HG02870 (cell line): ENCODE data around the gene CLEC4D.
"Not testable (repeated sequence)": the region's sequence is repeated elsewhere in the genome, so short reads cannot be mapped to it uniquely, and the experiment has no call there.

ENCODE experiments used
- ATAC-seq: cut with Tn5 transposase; IDR thresholded peaks from one replicate; pipeline ENCODE4 v1.9.1; 2021; ENCODE audit warnings: mild to moderate bottlenecking, moderate library complexity; ENCODE audit not compliant: unreplicated experiment

Gene CLEC4D

GRCh38 chr12:8513256-8513655 lies at the start of gene CLEC4D:
CLEC4D (plus strand) TSS chr12:8513503; CDS start chr12:8513733, 230 bp downstream.
- no peak for ATAC-seq

DNA sequence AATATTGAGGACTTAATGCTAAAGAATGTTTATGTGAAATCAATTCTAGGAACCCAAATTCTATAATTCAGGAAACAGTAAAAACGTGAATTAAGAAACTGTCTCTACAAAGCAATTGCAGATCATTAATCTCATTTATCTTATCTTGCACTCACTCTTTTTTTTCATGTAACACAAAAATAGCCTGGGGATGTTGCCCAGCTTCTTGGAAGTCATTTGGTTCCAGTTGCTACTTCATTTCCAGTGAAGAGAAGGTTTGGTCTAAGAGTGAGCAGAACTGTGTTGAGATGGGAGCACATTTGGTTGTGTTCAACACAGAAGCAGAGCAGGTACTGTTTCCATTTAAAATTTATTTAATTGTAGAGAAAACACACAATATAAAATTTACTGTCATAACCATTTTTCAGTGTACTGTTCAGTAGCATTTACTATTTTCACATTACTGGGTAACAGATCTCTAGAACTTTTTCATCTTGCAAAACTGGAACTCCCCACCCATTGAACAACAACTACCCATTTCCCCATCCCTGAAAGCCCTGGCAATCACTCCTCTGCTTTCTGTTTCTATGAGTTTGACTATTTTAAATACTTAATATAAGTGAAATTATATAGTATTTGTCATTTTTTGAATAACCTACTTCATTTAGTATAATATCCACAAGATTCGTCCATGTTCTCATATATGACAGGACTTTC lies 47.9 kb upstream of the CLEC4D start:
- no peak for ATAC-seq

- ATAC-seq: no peak
Measured at GRCh38 chr12:8466241-8466640, 47.1 kb upstream of the CLEC4D start.

DNA sequence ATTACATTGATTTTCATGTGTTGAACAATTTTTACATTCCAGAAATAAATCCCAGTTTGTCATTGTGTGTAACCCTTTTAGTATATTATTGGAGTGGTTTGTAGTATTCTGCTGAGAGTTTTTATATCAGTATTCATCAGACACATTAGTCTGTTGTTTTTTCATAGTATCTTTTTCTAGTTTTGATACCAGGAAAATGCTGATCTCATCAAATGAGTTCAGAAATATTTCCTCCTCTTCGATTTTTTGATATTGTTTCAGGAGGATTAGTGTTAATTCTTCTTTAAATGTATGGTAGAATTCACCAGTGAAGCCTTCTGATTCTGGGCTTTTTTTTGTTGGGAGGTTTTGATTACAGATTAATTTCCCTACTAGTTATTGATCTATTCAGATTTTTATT lies 42.2 kb upstream of the CLEC4D start:
- ATAC-seq: no peak

GRCh38 chr12:8475508-8476203 lies 37.6 kb upstream of the CLEC4D start:
- ATAC-seq: no peak

DNA sequence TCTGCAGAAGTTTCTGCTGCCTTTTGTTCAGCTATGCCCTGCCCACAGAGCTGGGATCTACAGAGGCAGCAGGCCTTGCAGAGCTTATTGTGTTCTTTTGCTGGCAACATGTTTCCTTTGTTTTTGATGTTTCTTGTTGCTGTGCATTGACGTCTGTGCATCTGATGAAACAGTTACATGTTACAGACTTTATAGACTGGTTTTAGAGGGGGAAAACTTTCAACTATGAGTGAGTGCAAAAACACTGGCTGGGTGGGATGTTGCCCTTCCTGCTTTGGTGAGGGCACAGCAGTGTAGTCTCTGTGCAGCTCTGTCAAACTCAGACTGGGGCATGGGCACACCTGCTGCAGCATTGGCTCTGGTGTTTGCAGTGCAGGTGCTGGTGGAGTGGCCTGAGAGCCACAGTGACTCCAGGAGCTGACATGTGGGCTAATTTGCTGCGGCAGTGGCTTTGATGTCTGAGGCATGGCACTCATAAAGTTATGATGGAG lies 30.7 kb upstream of the CLEC4D start:
- no peak for ATAC-seq

DNA sequence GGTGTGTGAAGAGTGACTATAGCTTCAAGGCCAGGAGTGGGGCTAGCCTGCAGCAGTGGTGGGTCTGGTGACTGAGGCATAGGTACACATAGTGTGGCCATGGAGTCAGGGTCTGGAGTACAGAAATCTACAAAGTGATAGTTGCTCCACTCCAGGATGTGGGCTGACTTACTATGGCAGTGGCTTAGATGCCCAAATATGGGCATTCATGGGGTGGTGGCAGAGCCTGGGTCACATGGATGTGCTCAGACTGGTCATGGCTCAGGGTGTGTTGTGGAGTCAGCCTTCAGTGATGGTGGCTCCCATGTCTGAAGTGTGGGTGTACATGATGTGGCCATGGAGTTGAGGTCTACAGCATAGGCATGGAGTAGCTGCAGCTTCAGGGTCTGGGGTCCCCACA lies 30.2 kb upstream of the CLEC4D start:
- no peak for ATAC-seq

- ATAC-seq: no peak
Measured at GRCh38 chr12:8491646-8492530, 21.4 kb upstream of the CLEC4D start.

DNA sequence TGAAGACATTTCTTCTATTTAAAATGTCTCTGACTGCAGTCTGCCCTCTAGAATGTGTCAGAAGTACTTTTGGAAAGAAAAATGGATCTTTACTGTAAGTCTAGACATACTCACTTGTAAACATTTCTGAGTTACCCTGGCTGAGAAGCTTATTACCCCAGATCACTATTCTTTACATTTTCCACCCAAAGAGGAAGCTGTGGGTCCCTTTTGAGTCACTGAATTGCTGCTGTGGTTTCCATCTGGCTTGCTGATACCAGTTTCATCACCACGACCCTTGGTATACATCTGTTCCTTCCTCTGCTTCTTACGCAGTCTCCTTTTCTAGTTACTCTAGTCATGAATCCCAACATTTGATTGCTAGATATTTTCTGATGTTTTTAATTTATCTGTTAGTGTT lies 20.2 kb upstream of the CLEC4D start:
- peak; percentile 98 for ATAC-seq

GRCh38 chr12:8495671-8496070 lies 17.6 kb upstream of the CLEC4D start:
- ATAC-seq: not testable (repeated sequence)

GRCh38 chr12:8496074-8496473 lies 17.2 kb upstream of the CLEC4D start:
- not testable (repeated sequence) for ATAC-seq

DNA sequence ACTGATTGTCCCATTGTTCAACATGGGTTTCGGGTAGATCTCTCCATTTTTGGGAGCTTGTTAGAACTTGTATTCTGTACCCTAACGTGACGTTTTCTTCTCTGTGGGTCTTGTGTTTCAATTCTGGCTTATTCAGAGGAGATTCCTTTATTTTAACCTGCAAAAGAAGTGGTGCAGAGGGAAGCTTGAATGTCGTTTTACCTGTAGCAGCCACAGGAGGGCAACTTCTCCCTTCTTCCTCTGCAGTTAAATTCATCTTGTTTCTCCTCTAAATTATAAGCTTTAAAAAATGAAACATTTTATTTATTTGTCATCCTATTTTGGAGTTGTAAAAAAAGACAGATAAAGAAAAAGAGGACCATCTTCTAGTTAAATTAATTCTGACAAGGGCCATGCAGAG lies 13.7 kb upstream of the CLEC4D start:
- ATAC-seq: no peak

DNA sequence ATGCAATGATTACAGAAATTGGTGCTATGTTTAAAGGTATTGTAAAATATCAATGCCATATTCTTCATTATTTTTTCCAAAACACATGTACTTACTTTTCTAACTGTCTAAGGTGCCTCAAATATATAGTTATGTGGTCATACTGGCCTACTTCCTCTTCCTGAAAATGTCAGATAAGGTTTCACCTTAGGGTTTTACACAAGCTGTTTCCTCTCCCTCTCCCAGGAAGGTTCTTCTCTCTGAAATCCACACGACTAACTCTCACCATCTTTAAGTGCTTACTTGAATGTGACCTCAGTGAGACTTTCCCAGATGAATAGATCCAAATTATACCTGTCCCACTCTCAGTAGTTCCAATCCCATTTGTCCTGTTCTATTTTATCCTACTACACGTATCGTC lies 11.6 kb upstream of the CLEC4D start:
- ATAC-seq: no peak

DNA sequence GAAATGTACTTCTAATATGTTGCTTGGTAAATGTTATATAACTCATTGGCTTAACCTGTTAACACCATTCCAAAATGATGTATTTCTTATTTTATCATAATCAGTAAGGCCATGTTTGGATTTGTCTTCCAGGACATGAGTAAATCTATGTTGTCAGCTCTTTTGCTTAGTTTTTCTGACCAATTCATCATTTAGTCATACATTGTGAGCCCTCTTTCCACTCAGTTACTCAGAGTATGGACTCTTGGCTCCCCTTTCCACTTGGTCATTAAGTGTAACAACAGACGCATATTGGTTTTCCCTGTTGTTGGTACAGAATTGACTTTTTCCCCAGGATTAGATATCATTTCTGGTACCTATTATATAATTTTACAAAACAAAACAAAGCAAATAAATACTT lies 9.0 kb upstream of the CLEC4D start:
- no peak for ATAC-seq

DNA sequence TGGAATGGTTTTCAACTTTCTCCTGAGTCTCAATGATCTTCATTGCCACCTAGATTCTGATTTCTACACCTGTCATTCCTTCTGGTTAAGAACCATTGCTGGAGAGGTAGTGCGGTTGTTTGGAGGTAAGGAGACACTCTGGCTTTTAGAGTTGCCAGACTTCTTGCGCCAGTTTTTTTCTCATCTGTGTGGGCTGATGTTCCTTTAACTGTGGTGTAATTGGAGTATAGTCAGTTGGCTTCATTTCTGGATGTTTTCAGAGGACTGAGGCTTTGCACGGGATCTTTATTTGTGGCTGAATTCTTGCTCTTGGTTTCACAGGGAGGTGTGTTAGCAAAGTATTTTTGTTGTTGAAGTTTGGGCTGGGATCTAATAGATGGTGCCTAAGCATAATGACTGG lies 5.7 kb upstream of the CLEC4D start:
- no peak for ATAC-seq

DNA sequence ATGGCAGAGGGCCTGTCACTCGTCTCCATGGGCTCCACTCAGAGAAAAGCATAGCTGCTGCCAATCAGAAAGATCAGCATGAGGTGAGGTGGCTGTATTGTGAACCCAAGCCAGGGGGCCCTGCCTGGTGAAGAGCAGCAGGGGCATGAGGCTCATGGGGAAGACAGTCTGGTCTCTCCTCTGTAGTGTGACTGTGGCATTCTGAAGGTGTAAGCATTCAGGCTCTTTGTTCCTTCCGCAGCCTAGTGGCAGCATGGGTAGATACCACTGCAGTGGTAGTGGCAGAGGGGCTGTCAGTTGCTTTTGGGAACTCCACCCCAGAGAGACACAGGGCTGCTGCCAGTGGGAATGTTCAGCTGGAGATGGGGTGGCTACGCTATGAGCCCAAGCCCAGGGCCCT lies 5.1 kb upstream of the CLEC4D start:
- no peak for ATAC-seq

DNA sequence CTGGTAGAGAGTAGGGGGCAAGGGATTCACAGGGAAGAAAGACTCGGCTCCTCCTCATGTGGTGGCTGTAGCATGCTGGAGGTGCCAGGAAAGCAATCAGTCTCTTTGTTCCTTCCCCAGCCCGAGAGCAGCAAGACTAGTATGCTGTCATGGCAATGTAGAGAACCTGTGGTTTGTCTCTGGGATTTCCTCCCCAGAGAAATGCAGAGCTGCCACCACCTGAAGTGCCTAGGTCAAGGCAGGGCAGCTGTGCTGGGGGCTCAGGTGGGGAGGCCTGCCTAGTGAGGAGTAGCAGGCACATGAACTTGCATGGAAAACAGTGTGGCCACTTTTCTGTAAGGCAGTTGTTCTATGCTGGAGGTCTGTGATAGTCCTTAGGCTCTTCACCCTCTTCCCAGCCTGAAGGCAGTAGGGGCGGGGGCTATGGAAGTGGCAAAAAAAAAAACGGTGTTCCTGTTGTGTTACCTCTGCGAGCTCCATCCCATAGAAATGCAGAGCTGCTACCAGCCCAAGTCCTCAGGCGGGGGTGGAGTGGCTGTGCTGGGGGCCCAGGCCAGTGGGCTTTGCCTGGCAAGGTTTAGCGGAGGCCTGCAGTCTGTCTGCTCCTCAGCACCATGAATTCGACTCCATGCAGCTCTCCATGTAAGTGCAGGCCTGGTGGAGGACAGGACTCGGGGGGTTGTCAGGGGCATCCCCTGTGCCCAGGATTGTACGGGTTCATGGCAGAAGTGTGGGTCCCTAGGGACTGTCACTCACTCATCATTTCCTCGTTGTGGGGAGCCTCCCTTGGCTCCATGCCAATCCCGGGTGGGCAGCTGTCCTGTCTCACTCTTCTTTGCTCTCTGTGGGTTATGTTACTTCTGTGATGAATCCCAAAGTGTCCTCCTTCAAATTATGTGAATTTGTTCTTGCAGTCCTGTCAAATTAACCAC lies 4.1 kb upstream of the CLEC4D start:
- no peak for ATAC-seq

- ATAC-seq: no peak
Measured at GRCh38 chr12:8517971-8518370, 4.7 kb downstream of the CLEC4D start.

- ATAC-seq: no peak
Measured at GRCh38 chr12:8519171-8519570, 5.9 kb downstream of the CLEC4D start.
